Loucy (cell line): ENCODE results near the gene DIP2B.

Source experiments
- H2AFZ ChIP-seq: fragments of 200-600 bp; sonication (generic); 2 replicates; pipeline ENCODE4 v1.6.0; 2016; ENCODE audit warnings: antibody characterized with exemption, mild to moderate bottlenecking, low read length, moderate library complexity
- H3F3A ChIP-seq: fragments of 200-600 bp; 2 replicates; pipeline ENCODE4 v1.6.0; 2016; ENCODE audit warnings: antibody characterized with exemption, low read depth, mild to moderate bottlenecking
- H3K27me3 ChIP-seq: fragments of 200-600 bp; sonication (generic); 2 replicates; pipeline ENCODE4 v1.6.1; 2014; ENCODE audit warnings: low read length, mild to moderate bottlenecking; ENCODE audit not compliant: insufficient read depth, poor library complexity, severe bottlenecking
- H3K36me3 ChIP-seq: fragments of 200-600 bp; sonication (generic); 2 replicates; pipeline ENCODE4 v1.6.1; 2016; ENCODE audit warnings: low read length; ENCODE audit not compliant: insufficient read depth
- H3K4me1 ChIP-seq: fragments of 200-600 bp; sonication (generic); 2 replicates; pipeline ENCODE4 v1.5.1; 2014; ENCODE audit warnings: low read length, mild to moderate bottlenecking; ENCODE audit not compliant: insufficient read depth, poor library complexity, severe bottlenecking
- H3K4me2 ChIP-seq: fragments of 200-600 bp; sonication (generic); 2 replicates; pipeline ENCODE4 v1.6.0; 2014; ENCODE audit warnings: antibody characterized with exemption, low read length, low read depth, mild to moderate bottlenecking; ENCODE audit not compliant: poor library complexity, severe bottlenecking
- H3K4me3 ChIP-seq: fragments of 200-600 bp; sonication (generic); 2 replicates; pipeline ENCODE4 v1.5.1; 2014; ENCODE audit warnings: low read length, mild to moderate bottlenecking, mixed read lengths; ENCODE audit not compliant: poor library complexity, severe bottlenecking
- H3K79me2 ChIP-seq: fragments of 200-600 bp; sonication (generic); 2 replicates; pipeline ENCODE4 v1.6.1; 2014; ENCODE audit warnings: low read length; ENCODE audit not compliant: insufficient read depth
- H3K9ac ChIP-seq: fragments of 200-600 bp; sonication (generic); 2 replicates; pipeline ENCODE4 v1.6.0; 2014; ENCODE audit warnings: mild to moderate bottlenecking, low read depth, low read length, moderate library complexity; ENCODE audit not compliant: poor library complexity, severe bottlenecking
- H3K9me2 ChIP-seq: fragments of 200-600 bp; sonication (generic); replicated peaks from 2 replicates; pipeline ENCODE4 v1.6.1; 2016; ENCODE audit warnings: low read depth, low read length, mixed read lengths
- H3K9me3 ChIP-seq: fragments of 200-600 bp; sonication (generic); 2 replicates; pipeline ENCODE4 v1.6.1; 2014; ENCODE audit warnings: mild to moderate bottlenecking, antibody characterized with exemption, low read length, low read depth; ENCODE audit not compliant: insufficient read depth
- H4K20me1 ChIP-seq: fragments of 200-600 bp; sonication (generic); 2 replicates; pipeline ENCODE4 v1.6.0; 2014; ENCODE audit warnings: antibody characterized with exemption, low read length, mild to moderate bottlenecking; ENCODE audit not compliant: insufficient read depth, poor library complexity, severe bottlenecking
- CTCF ChIP-seq: fragments of 200-600 bp; sonication (generic); conservative IDR thresholded peaks from 2 replicates; pipeline ENCODE4 v1.5.1; 2014; ENCODE audit warnings: mild to moderate bottlenecking, antibody characterized with exemption, low read length
- EZH2phosphoT487 ChIP-seq: fragments of 200-600 bp; IDR thresholded peaks from 2 replicates; pipeline ENCODE4 v1.6.1; 2018; ENCODE audit warnings: antibody characterized with exemption, mild to moderate bottlenecking, moderate library complexity, borderline replicate concordance

The DIP2B gene

GRCh38 chr12:50739611-50740010 is 234.8 kb downstream of the DIP2B start:
- H3K4me2 ChIP-seq: no peak overlapping the region
- H3K9ac ChIP-seq: no peak overlapping the region
- H3K4me1 ChIP-seq: no peaks in the 10 kb centered on the region
- no peaks in the 10 kb centered on the region for H3F3A ChIP-seq
- no peaks in the 10 kb centered on the region for H3K27me3 ChIP-seq
- H3K4me3 ChIP-seq: no peak overlapping the region
- H3K9me2 ChIP-seq: no peaks in the 10 kb centered on the region
- no peaks in the 10 kb centered on the region for H4K20me1 ChIP-seq
- H2AFZ ChIP-seq: no peak overlapping the region
- TF ChIP-seq CTCF: no peak
- no peak for TF ChIP-seq EZH2phosphoT487
- no peaks in the 10 kb centered on the region for H3K79me2 ChIP-seq
- H3K36me3 ChIP-seq: peaks cover 75% of the 10 kb centered on the region; the same call in 1 of the 2 replicates
- no peaks in the 10 kb centered on the region for H3K9me3 ChIP-seq

GRCh38 chr12:50740307-50740706 is 235.5 kb downstream of the DIP2B start:
- no peaks in the 10 kb centered on the region for H3K4me1 ChIP-seq
- no peak overlapping the region for H3K4me3 ChIP-seq
- TF ChIP-seq EZH2phosphoT487 (no peak), CTCF (no peak)
- H3K36me3 ChIP-seq: peaks cover 79% of the 10 kb centered on the region; the same call in 1 of the 2 replicates
- no peaks in the 10 kb centered on the region for H3K79me2 ChIP-seq
- no peak overlapping the region for H3K9ac ChIP-seq
- H2AFZ ChIP-seq: no peak overlapping the region
- no peaks in the 10 kb centered on the region for H3K9me3 ChIP-seq
- no peaks in the 10 kb centered on the region for H4K20me1 ChIP-seq
- H3F3A ChIP-seq: no peaks in the 10 kb centered on the region
- no peak overlapping the region for H3K4me2 ChIP-seq
- no peaks in the 10 kb centered on the region for H3K27me3 ChIP-seq
- H3K9me2 ChIP-seq: no peaks in the 10 kb centered on the region

GRCh38 chr12:50742776-50743175 is 238.0 kb downstream of the DIP2B start:
- H3K9me2 ChIP-seq: no peaks in the 10 kb centered on the region
- no peaks in the 10 kb centered on the region for H3F3A ChIP-seq
- TF ChIP-seq CTCF (no peak), EZH2phosphoT487 (no peak)
- no peaks in the 10 kb centered on the region for H3K27me3 ChIP-seq
- H3K4me3 ChIP-seq: no peak overlapping the region
- H3K9me3 ChIP-seq: no peaks in the 10 kb centered on the region
- no peak overlapping the region for H3K4me2 ChIP-seq
- peaks cover 76% of the 10 kb centered on the region; the same call in 1 of the 2 replicates for H3K36me3 ChIP-seq
- H2AFZ ChIP-seq: no peak overlapping the region
- no peak overlapping the region for H3K9ac ChIP-seq
- H3K79me2 ChIP-seq: no peaks in the 10 kb centered on the region
- no peaks in the 10 kb centered on the region for H4K20me1 ChIP-seq
- no peaks in the 10 kb centered on the region for H3K4me1 ChIP-seq
